ENCODE results near the gene MRS2. TPM values are rescaled to one million over a fixed set of nuclear protein-coding genes. Genes with fewer than 3 reads are reported as not detected.
"Not testable (repeated sequence)": the region's sequence is repeated elsewhere in the genome, so short reads cannot be mapped to it uniquely, and the experiment has no call there.

The MRS2 gene
- total and polyA plus RNA-seq, 2 donors (not counting 3 experiments of a cell fraction or from before 2014, with no cell fraction given) = 12.1 to 21.1 TPM

- H3K4me1 ChIP-seq (ENCODE audit: control insufficient read depth, extremely low read depth, insufficient read depth, low read length); DNase-seq (ENCODE audit: low read depth, low spot score); dilution Hi-C loops (cut with MboI; ENCODE audit: extremely low pct_ligation_motif_present, low sequenced_read_pairs); H3K9ac ChIP-seq (replicated peaks; ENCODE audit: extremely low read depth, insufficient read depth, low read length); CTCF ChIA-PET; H3K4me2 ChIP-seq (ENCODE audit: insufficient read depth, low read length); H4K20me1 ChIP-seq (replicated peaks; ENCODE audit: control insufficient read depth, extremely low read depth, insufficient read depth, low read length); H3K4me3 ChIP-seq (replicated peaks in 1 of 3; ENCODE audit: insufficient read depth in 1 of 3, low read depth in 1 of 3, low read length in 3 of 3); H2AFZ ChIP-seq (ENCODE audit: low read depth, low read length); H3K36me3 ChIP-seq (ENCODE audit: control insufficient read depth in 2 of 2, extremely low read depth in 1 of 2, insufficient read depth in 2 of 2, low read length in 2 of 2); H3K27ac ChIP-seq (ENCODE audit: insufficient read depth, low read depth, low read length); intact Hi-C loops (cut with micrococcal nuclease); POLR2A ChIA-PET; H3K9me3 ChIP-seq (replicated peaks; ENCODE audit: control insufficient read depth, insufficient read depth, low read length); FAIRE-seq; BruUV-seq (replicated peaks); H3K9me1 ChIP-seq (replicated peaks; ENCODE audit: control insufficient read depth, extremely low read depth, insufficient read depth, low read length); H3K79me2 ChIP-seq (ENCODE audit: control insufficient read depth, insufficient read depth, low read length): not testable (repeated sequence)
- TF ChIP-seq EZH2 (IDR thresholded peaks at IDR 0.05; ENCODE audit: borderline replicate concordance, low read depth, low read length, severe bottlenecking) = peak; percentile 57
- peaks cover 8 to 14% of the 10 kb centered on the region in 2 experiments for H3K27me3 ChIP-seq (ENCODE audit: control insufficient read depth in 2 of 2, insufficient read depth in 2 of 2, low read length in 2 of 2)
Observed at GRCh38 chr6:24400045-24401039, 2.4 kb upstream of the MRS2 start.

GRCh38 chr6:24401458-24401857 is 1.3 kb upstream of the MRS2 start:
- Histone ChIP-seq H3K9me1 (replicated peaks; ENCODE audit: control insufficient read depth, extremely low read depth, insufficient read depth, low read length) (no peaks in the 10 kb centered on the region), H3K9me3 (replicated peaks; ENCODE audit: control insufficient read depth, insufficient read depth, low read length) (no peaks in the 10 kb centered on the region), H3K9ac (replicated peaks; ENCODE audit: extremely low read depth, insufficient read depth, low read length) (no peak overlapping the region), H3K27me3 (ENCODE audit: control insufficient read depth in 2 of 2, insufficient read depth in 2 of 2, low read length in 2 of 2) (peaks cover 8 to 14% of the 10 kb centered on the region in 2 experiments), H3K4me2 (ENCODE audit: insufficient read depth, low read length) (no peak overlapping the region), H3K4me1 (ENCODE audit: control insufficient read depth, extremely low read depth, insufficient read depth, low read length) (peaks cover 7% of the 10 kb centered on the region), H3K79me2 (ENCODE audit: control insufficient read depth, insufficient read depth, low read length) (peaks cover 5% of the 10 kb centered on the region), H4K20me1 (replicated peaks; ENCODE audit: control insufficient read depth, extremely low read depth, insufficient read depth, low read length) (no peaks in the 10 kb centered on the region), H2AFZ (ENCODE audit: low read depth, low read length) (no peak overlapping the region), H3K27ac (ENCODE audit: insufficient read depth, low read depth, low read length) (no peak overlapping the region), H3K36me3 (ENCODE audit: control insufficient read depth in 2 of 2, extremely low read depth in 1 of 2, insufficient read depth in 2 of 2, low read length in 2 of 2) (no peaks in the 10 kb centered on the region), H3K4me3 (replicated peaks in 1 of 3; ENCODE audit: insufficient read depth in 1 of 3, low read depth in 1 of 3, low read length in 3 of 3) (no peak overlapping the region)
- CTCF ChIA-PET = interaction anchor here (2.8 kb wide), 1 partner anchor 13 kb away, joined by 19 read pairs; no protein-coding TSS in a partner anchor
- dilution Hi-C loops (cut with MboI; ENCODE audit: extremely low pct_ligation_motif_present, low sequenced_read_pairs) (no loop called here), intact Hi-C loops (cut with micrococcal nuclease) (no loop called here)
- no TSS peak for BruUV-seq (replicated peaks)
- TF ChIP-seq MAX (IDR thresholded peaks at IDR 0.05; ENCODE audit: insufficient read depth, insufficient read length) (no peak), MYC (IDR thresholded peaks at IDR 0.05; ENCODE audit: low read depth, low read length) (no peak), POLR2A (IDR thresholded peaks at IDR 0.05; ENCODE audit: low read depth, low read length) (no peak), POLR2AphosphoS5 (IDR thresholded peaks at IDR 0.05; ENCODE audit: insufficient read depth, low read depth, low read length) (no peak), EZH2 (IDR thresholded peaks at IDR 0.05; ENCODE audit: borderline replicate concordance, low read depth, low read length, severe bottlenecking) (no peak), GATA2 (IDR thresholded peaks at IDR 0.05; ENCODE audit: insufficient read depth, insufficient read length, low read depth, low read length) (no peak), FOS (IDR thresholded peaks at IDR 0.05; ENCODE audit: borderline replicate concordance, insufficient read depth, low read length) (no peak), JUN (IDR thresholded peaks at IDR 0.05; ENCODE audit: borderline replicate concordance, insufficient read depth, insufficient read length, low read depth) (no peak), CTCF (IDR thresholded peaks at IDR 0.05; ENCODE audit: extremely low read depth in 1 of 2, insufficient read depth in 1 of 2, low read depth in 1 of 2, low read length in 2 of 2) (no peak)
- FAIRE-seq = no peak
- POLR2A ChIA-PET = no interaction called here
- no peak for DNase-seq (ENCODE audit: low read depth, low spot score)
